ENCODE measurements around the gene CCDC160.

The CCDC160 gene

DNA sequence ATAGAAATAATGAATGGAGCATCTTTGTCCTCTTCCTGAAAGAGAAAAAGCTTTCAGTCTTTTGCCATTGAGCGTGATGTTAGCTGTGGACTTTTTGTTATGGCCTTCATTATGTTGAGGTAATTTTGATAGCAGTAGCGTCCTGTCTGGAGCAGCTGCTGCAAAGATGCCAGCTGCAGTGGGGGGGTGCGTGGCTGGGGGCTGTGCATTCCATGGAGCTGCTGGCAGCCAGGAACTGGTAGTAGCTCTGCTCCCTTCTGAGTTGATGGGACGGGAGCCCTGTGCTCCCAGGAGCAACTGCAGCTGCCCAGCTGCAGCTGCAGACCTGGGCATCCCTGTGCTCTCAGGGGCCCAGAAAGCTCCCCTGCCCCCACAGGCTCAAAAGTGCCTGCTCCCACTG lies 50.4 kb downstream of the CCDC160 start:
- Histone ChIP-seq H3K4me3 (ENCODE audit: low read length) (no peak overlapping the region), H3K27me3 (ENCODE audit: control insufficient read depth, insufficient read depth, low read length) (no peaks in the 10 kb centered on the region), H3K36me3 (ENCODE audit: control insufficient read depth, insufficient read depth, low read length) (no peaks in the 10 kb centered on the region), H3K9me3 (ENCODE audit: control insufficient read depth, insufficient read depth, low read length) (no peaks in the 10 kb centered on the region), H3K4me1 (ENCODE audit: control insufficient read depth, insufficient read depth, low read length) (no peaks in the 10 kb centered on the region), H3K27ac (ENCODE audit: low read length) (no peak overlapping the region)
- no peak for DNase-seq (ENCODE audit: low read depth, low spot score)
- WGBS (ENCODE audit: insufficient coverage, insufficient read length) = no CpG with 5 or more reads among the region's 4 CpGs

DNA sequence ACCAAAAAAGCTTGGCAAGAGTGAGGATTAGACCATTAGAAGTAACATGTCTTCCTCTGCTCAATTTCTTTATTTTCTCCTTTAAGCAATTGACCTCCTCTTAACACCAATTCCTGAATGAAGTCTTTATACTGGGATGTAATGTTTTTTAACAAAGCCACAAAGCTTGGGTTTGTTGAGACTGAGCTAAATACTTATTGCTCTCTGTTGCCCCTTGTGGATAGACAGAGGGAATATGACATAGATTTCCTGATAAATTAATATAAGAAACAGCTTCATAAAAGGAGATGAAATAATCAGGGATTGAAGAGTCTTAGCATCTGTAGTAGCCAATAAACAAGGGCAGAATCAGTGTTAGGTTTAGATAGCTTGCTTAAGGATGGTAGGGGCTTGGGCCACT lies 57.6 kb downstream of the CCDC160 start:
- no peak for DNase-seq (ENCODE audit: low read depth, low spot score)
- H3K27ac ChIP-seq (ENCODE audit: low read length) = no peak overlapping the region
- no peaks in the 10 kb centered on the region for H3K9me3 ChIP-seq (ENCODE audit: control insufficient read depth, insufficient read depth, low read length)
- H3K4me3 ChIP-seq (ENCODE audit: low read length) = no peak overlapping the region
- H3K4me1 ChIP-seq (ENCODE audit: control insufficient read depth, insufficient read depth, low read length) = no peaks in the 10 kb centered on the region
- no peaks in the 10 kb centered on the region for H3K27me3 ChIP-seq (ENCODE audit: control insufficient read depth, insufficient read depth, low read length)
- H3K36me3 ChIP-seq (ENCODE audit: control insufficient read depth, insufficient read depth, low read length) = no peaks in the 10 kb centered on the region

Data from iPS DF 6.9 (cell line).